Panc1 (cell line): Measurements from ENCODE around the gene PKD2. TPM values are rescaled to one million over a fixed set of nuclear protein-coding genes. Genes with fewer than 3 reads are reported as not detected.

ENCODE experiments used
- ATAC-seq: fragments of 200-7000 bp; cut with Tn5 transposase; 2 replicates; pipeline ENCODE4 v1.9.1; 2020; ENCODE audit warnings: mild to moderate bottlenecking, moderate library complexity
- BruUV-seq: library from RNA; stranded (reverse); fragments of 400-500 nt; replicated peaks from 2 replicates; lab custom pipeline; 2021; lab: Mats Ljungman, UMichigan
- CTCF ChIA-PET: fragments of 300-600 bp; sonication (Branson Sonifier 250); formaldehyde crosslinking; loops from one replicate; lab custom pipeline; 2022; ENCODE audit warnings: antibody characterized with exemption; lab: Charles Lee
- POLR2A ChIA-PET: fragments of 300-600 bp; sonication (Branson Sonifier 250); formaldehyde crosslinking; loops from one replicate; lab custom pipeline; 2022; ENCODE audit warnings: antibody characterized with exemption; lab: Charles Lee
- DNase-seq: peaks from one replicate; pipeline ENCODE4 v3.0.0-alpha.2; 2010; ENCODE audit warnings: low read depth, low spot score
- H3K27ac ChIP-seq: 2 replicates; pipeline ENCODE4 v1.5.1; 2011; ENCODE audit warnings: mild to moderate bottlenecking, low read length, inconsistent platforms
- H3K27me3 ChIP-seq: fragments of 200-500 bp; sonication (Bioruptor generic); 2 replicates; pipeline ENCODE4 v1.6.0; 2014; ENCODE audit warnings: low read length, inconsistent platforms; ENCODE audit not compliant: control insufficient read depth, insufficient read depth
- H3K36me3 ChIP-seq: fragments of 200-500 bp; sonication (Bioruptor generic); 2 replicates; pipeline ENCODE4 v1.5.1; 2014; ENCODE audit warnings: inconsistent platforms, mild to moderate bottlenecking, low read length, moderate library complexity; ENCODE audit not compliant: control insufficient read depth, insufficient read depth
- H3K4me1 ChIP-seq: 2 replicates; pipeline ENCODE4 v1.5.1; 2011; ENCODE audit warnings: inconsistent platforms, mild to moderate bottlenecking, low read length, moderate library complexity; ENCODE audit not compliant: control insufficient read depth, insufficient read depth
- H3K4me3 ChIP-seq, 2 experiments: 2 replicates each; pipeline ENCODE4 v1.5.1; 2011 to 2012; ENCODE audit warnings: low read depth in 2 of 2, low read length in 2 of 2, mild to moderate bottlenecking in 2 of 2, inconsistent platforms in 1 of 2, moderate library complexity in 1 of 2
- H3K9me3 ChIP-seq: fragments of 200-500 bp; sonication (Bioruptor generic); 2 replicates; pipeline ENCODE4 v1.5.1; 2014; ENCODE audit warnings: low read depth, mild to moderate bottlenecking, inconsistent platforms, low read length, moderate library complexity; ENCODE audit not compliant: control insufficient read depth, insufficient read depth
- POLR2AphosphoS5 ChIP-seq: IDR thresholded peaks from 2 replicates; pipeline ENCODE4 v1.6.1; 2012; ENCODE audit warnings: mild to moderate bottlenecking, low read depth, low read length, moderate library complexity
- REST ChIP-seq, 2 experiments: IDR thresholded peaks; 2 replicates each; pipeline ENCODE4 v1.6.1; 2011 to 2012; ENCODE audit warnings: low read depth in 2 of 2, control low read depth in 1 of 2, low read length in 1 of 2, mild to moderate bottlenecking in 1 of 2, moderate library complexity in 1 of 2; ENCODE audit not compliant: insufficient read depth in 1 of 2
- SIN3A ChIP-seq: IDR thresholded peaks from 2 replicates; pipeline ENCODE4 v1.6.1; 2012; ENCODE audit warnings: low read depth, mild to moderate bottlenecking, low read length, moderate library complexity, borderline replicate concordance; ENCODE audit not compliant: insufficient read depth
- TCF7L2 ChIP-seq: IDR thresholded peaks from 2 replicates; pipeline ENCODE4 v1.6.1; 2011; ENCODE audit warnings: mild to moderate bottlenecking, low read depth, low read length, inconsistent platforms
- in situ Hi-C: cut with HindIII; loops from 2 replicates; pipeline ENCODE4 v1.10.0; 2016; ENCODE audit warnings: low sequenced_read_pairs, low pct_unique_long_range_greater_than_20kb
- intact Hi-C: fragments of 100-400 bp; cut with micrococcal nuclease; formaldehyde crosslinking; loops from one replicate; pipeline ENCODE4 v1.10.0; 2022; ENCODE audit not compliant: unreplicated experiment
- total RNA-seq: library from RNA; stranded (reverse); gene quantifications from one replicate; pipeline ENCODE4 v1.2.1, GENCODE V29; 2021; ENCODE audit not compliant: unreplicated experiment
- TF ChIP-seq, protein P1 (sequence below): fragments of 450-650 bp; IDR thresholded peaks from 2 replicates; pipeline ENCODE4 v1.5.1; 2017; ENCODE audit warnings: mild to moderate bottlenecking

The PKD2 gene
- total RNA-seq, 1 experiment from 2014 or later, result 21.7 TPM

DNA sequence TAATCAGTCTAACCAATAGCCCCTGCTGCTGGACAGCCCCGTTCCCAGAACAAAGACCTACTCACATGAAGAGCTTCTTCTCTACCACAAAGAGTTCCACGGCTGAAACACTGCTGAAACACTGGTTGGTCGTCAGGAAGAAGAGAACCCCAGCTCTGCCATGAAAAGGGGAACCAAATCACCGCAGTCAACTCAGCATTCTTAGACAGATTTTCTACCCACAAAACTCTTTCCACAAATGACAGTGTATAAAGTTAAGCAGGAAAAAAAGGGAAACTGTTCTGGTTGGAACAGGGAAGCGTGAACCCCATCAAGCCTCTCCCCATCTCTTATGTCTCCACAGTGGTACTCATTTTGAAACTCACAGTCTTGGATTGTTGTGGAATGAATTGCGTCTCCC lies 93.7 kb downstream of the PKD2 start:
- no TSS peak for BruUV-seq
- ATAC-seq, result no peak
- Histone ChIP-seq H3K9me3 (no peaks in the 10 kb centered on the region), H3K4me1 (peaks cover 7% of the 10 kb centered on the region; the same call in 1 of the 2 replicates), H3K4me3 (no peak overlapping the region), H3K27me3 (no peaks in the 10 kb centered on the region), H3K27ac (no peak overlapping the region), H3K36me3 (no peaks in the 10 kb centered on the region)
- CTCF ChIA-PET, result no interaction called here
- TF ChIP-seq REST (IDR thresholded peaks at IDR 0.05; ENCODE audit: insufficient read depth in 1 of 2, low read depth in 2 of 2, low read length in 1 of 2) (no peak), POLR2AphosphoS5 (no peak), SIN3A (no peak)
- TF ChIP-seq, protein P1, sequence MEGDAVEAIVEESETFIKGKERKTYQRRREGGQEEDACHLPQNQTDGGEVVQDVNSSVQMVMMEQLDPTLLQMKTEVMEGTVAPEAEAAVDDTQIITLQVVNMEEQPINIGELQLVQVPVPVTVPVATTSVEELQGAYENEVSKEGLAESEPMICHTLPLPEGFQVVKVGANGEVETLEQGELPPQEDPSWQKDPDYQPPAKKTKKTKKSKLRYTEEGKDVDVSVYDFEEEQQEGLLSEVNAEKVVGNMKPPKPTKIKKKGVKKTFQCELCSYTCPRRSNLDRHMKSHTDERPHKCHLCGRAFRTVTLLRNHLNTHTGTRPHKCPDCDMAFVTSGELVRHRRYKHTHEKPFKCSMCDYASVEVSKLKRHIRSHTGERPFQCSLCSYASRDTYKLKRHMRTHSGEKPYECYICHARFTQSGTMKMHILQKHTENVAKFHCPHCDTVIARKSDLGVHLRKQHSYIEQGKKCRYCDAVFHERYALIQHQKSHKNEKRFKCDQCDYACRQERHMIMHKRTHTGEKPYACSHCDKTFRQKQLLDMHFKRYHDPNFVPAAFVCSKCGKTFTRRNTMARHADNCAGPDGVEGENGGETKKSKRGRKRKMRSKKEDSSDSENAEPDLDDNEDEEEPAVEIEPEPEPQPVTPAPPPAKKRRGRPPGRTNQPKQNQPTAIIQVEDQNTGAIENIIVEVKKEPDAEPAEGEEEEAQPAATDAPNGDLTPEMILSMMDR, result no peak
- POLR2A ChIA-PET, result no interaction called here
- in situ Hi-C loops (no loop called here), intact Hi-C loops (no loop called here)
- no peak for DNase-seq

DNA sequence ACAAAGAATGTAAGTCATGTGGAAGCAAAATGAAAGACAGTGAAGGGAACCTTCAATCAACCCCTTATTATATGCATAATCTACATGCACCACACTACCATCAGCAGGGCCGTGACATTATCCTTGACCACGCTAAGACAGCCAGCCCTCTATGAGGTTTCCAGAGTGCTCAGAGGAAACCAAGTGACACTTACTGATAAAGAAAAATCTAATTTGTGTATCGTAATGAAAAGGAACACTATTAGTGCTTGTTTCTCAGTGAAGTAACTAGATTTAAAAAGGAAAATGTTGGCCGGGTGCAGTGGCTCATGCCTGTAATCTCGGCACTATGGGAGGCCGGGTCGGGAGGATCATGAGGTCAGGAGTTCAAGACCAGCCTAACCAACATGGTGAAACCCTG lies 94.6 kb downstream of the PKD2 start:
- Histone ChIP-seq H3K4me3 (no peak overlapping the region), H3K27me3 (no peaks in the 10 kb centered on the region), H3K36me3 (no peaks in the 10 kb centered on the region), H3K27ac (no peak overlapping the region), H3K4me1 (peaks cover 13% of the 10 kb centered on the region; the same call in 1 of the 2 replicates), H3K9me3 (no peaks in the 10 kb centered on the region)
- intact Hi-C loops, result no loop called here
- no peak for ATAC-seq
- ChIA-PET CTCF (no interaction called here), POLR2A (no interaction called here)
- TF ChIP-seq REST (IDR thresholded peaks at IDR 0.05; ENCODE audit: insufficient read depth in 1 of 2, low read depth in 2 of 2, low read length in 1 of 2) (no peak), TCF7L2 (no peak), POLR2AphosphoS5 (no peak)
- TF ChIP-seq, protein P1, result no peak
- in situ Hi-C loops, result no loop called here
- no peak for DNase-seq
- BruUV-seq, result no TSS peak
